A549 (cell line): Measurements from ENCODE around the gene DENND10.

Experiments
- CBX2 ChIP-seq: fragments of 200-600 bp; sonication (generic); IDR thresholded peaks from 2 replicates; pipeline ENCODE4 v1.6.1; 2016; ENCODE audit warnings: low read depth, mild to moderate bottlenecking, borderline replicate concordance
- CTCF ChIP-seq: fragments of >200 bp; sonication (Bioruptor Twin); formaldehyde crosslinking; IDR thresholded peaks from 3 replicates; pipeline ENCODE4 v1.5.1; 2016
- ELK1 ChIP-seq: fragments of 150-350 bp; IDR thresholded peaks from 2 replicates; pipeline ENCODE4 v1.6.1; 2014; ENCODE audit warnings: low read depth, mild to moderate bottlenecking, low read length
- JUN ChIP-seq, 2 experiments: fragments of >200 bp; sonication (Bioruptor Twin); formaldehyde crosslinking; IDR thresholded peaks; 2 replicates in 1 of 2; 3 replicates in 1 of 2; pipeline ENCODE4 v1.6.1; 2016 to 2017
- MAFK ChIP-seq: fragments of 450-650 bp; IDR thresholded peaks from 2 replicates; pipeline ENCODE4 v1.6.1; 2014; ENCODE audit not compliant: partially characterized antibody
- POLR2A ChIP-seq: IDR thresholded peaks from 2 replicates; pipeline ENCODE4 v1.6.1; 2012; ENCODE audit warnings: mild to moderate bottlenecking, low read length
- USF2 ChIP-seq: fragments of 450-650 bp; IDR thresholded peaks from 2 replicates; pipeline ENCODE4 v1.6.1; 2014; ENCODE audit warnings: antibody characterized with exemption

GRCh38 chr10:119116326-119116951 is 12.5 kb downstream of the DENND10 start:
- TF ChIP-seq CTCF (no peak), CBX2 (no peak), JUN (IDR thresholded peaks at IDR 0.05) (no peak), USF2 (no peak), ELK1 (no peak), POLR2A (no peak), MAFK (no peak)
